K562 (cell line): ENCODE data around the gene GNGT2.

Source experiments
- CBX5 ChIP-seq: IDR thresholded peaks from 2 replicates; pipeline ENCODE4 v1.6.1; 2014; ENCODE audit warnings: low read depth, borderline replicate concordance
- CTCF ChIP-seq, 3 experiments: IDR thresholded peaks in 2 of 3; conservative IDR thresholded peaks in 1 of 3; 2 replicates each; pipeline ENCODE4 v1.5.1; 2011 to 2012; ENCODE audit warnings: low read length in 3 of 3, mild to moderate bottlenecking in 3 of 3, control low read depth in 2 of 3, improper control_type of control experiment in 1 of 3, inconsistent platforms in 1 of 3, low read depth in 1 of 3, mixed read lengths in 1 of 3, moderate library complexity in 1 of 3; ENCODE audit not compliant: insufficient read depth in 2 of 3
- EZH2 ChIP-seq: IDR thresholded peaks from 2 replicates; pipeline ENCODE4 v1.6.1; 2012; ENCODE audit warnings: low read depth, mild to moderate bottlenecking, inconsistent platforms, low read length, borderline replicate concordance
- HMGXB4 ChIP-seq: sonication (generic); formaldehyde crosslinking; IDR thresholded peaks from 2 replicates; pipeline ENCODE4 v1.8.1; 2023; ENCODE audit warnings: mild to moderate bottlenecking, missing genetic modification reagents
- MLX ChIP-seq, 2 experiments: fragments of 450-650 bp in 1 of 2; sonication (generic) in 1 of 2; formaldehyde crosslinking; conservative IDR thresholded peaks; 2 replicates each; pipeline versions ENCODE4 v1.4.0 to v1.8.1; 2020 to 2022; ENCODE audit warnings: mild to moderate bottlenecking in 1 of 2, missing genetic modification reagents in 1 of 2
- NR2C2 ChIP-seq, 2 experiments: fragments of 200-800 bp in 1 of 2; sonication (Bioruptor generic) in 1 of 2; sonication (generic) in 1 of 2; formaldehyde crosslinking in 1 of 2; IDR thresholded peaks; 2 replicates each; pipeline versions ENCODE4 v1.6.1 to v1.8.0; 2016 to 2022; ENCODE audit warnings: mild to moderate bottlenecking in 1 of 2, missing compliant biosample characterization in 1 of 2, missing genetic modification characterization in 1 of 2, missing genetic modification reagents in 1 of 2

- TF ChIP-seq HMGXB4 (CRISPR knock-in tag), result no peak
- TF ChIP-seq CTCF (IDR thresholded peaks at IDR 0.05 in 2 of 3, conservative IDR thresholded peaks at IDR 0.05 in 1 of 3; ENCODE audit: insufficient read depth in 2 of 3, low read depth in 1 of 3, low read length in 3 of 3), result no peak
- TF ChIP-seq MLX (CRISPR knock-in tag; conservative IDR thresholded peaks at IDR 0.05), result no peak
- no peak for TF ChIP-seq NR2C2 (CRISPR knock-in tag; IDR thresholded peaks at IDR 0.05)
- no peak for TF ChIP-seq NR2C2 (tag; IDR thresholded peaks at IDR 0.05)
- TF ChIP-seq CBX5, result no peak
- no peak for TF ChIP-seq EZH2
Observed at GRCh38 chr17:49241040-49241439, 30.7 kb upstream of the GNGT2 start.
